K562 (cell line): ENCODE results near the gene AQP6. TPM values are rescaled to one million over a fixed set of nuclear protein-coding genes. Genes with fewer than 3 reads are reported as not detected.
A peak's percentile ranks its signal among the peaks of the same experiment; 100 is the strongest.

ENCODE experiments used
- NONO ChIP-seq, 2 experiments: fragments of 200-400 bp in 1 of 2; fragments of 450-650 bp in 1 of 2; formaldehyde crosslinking in 1 of 2; IDR thresholded peaks; 2 replicates each; pipeline ENCODE4 v1.6.1; 2017; ENCODE audit warnings: low read depth in 2 of 2, mild to moderate bottlenecking in 2 of 2, moderate library complexity in 2 of 2, low read length in 1 of 2
- POLR2B ChIP-seq: fragments of 450-650 bp; IDR thresholded peaks from 2 replicates; pipeline ENCODE4 v1.6.1; 2018; ENCODE audit warnings: low read depth; ENCODE audit not compliant: partially characterized antibody
- POLR3G ChIP-seq: IDR thresholded peaks from 2 replicates; pipeline ENCODE4 v1.6.1; 2011; ENCODE audit not compliant: insufficient read length, insufficient replicate concordance; ENCODE audit errors: extremely low read depth
- RBM25 ChIP-seq: fragments of 200-400 bp; formaldehyde crosslinking; IDR thresholded peaks from 2 replicates; pipeline ENCODE4 v1.6.1; 2018; ENCODE audit warnings: low read length, low read depth, moderate library complexity; ENCODE audit not compliant: severe bottlenecking
- TFE3 ChIP-seq: fragments of 450-650 bp; formaldehyde crosslinking; IDR thresholded peaks from 2 replicates; pipeline ENCODE4 v1.4.0; 2020; ENCODE audit warnings: mild to moderate bottlenecking, mixed read lengths
- THAP7 ChIP-seq: fragments of 250-450 bp; sonication (Bioruptor Pico); IDR thresholded peaks from 2 replicates; pipeline ENCODE4 v1.5.0; 2021
- ZBTB2 ChIP-seq: fragments of 450-650 bp; IDR thresholded peaks from 2 replicates; pipeline ENCODE4 v1.6.1; 2016; ENCODE audit warnings: antibody characterized with exemption
- ZBTB40 ChIP-seq, 2 experiments: fragments of 450-650 bp in 1 of 2; sonication (generic) in 1 of 2; formaldehyde crosslinking in 1 of 2; IDR thresholded peaks; 2 replicates each; pipeline versions ENCODE4 v1.7.1 to v1.9.0; 2016 to 2022; ENCODE audit warnings: inconsistent platforms in 1 of 2, mild to moderate bottlenecking in 1 of 2, missing genetic modification reagents in 1 of 2
- ZNF146 ChIP-seq: IDR thresholded peaks from one replicate; pipeline ENCODE4 v1.6.1; 2018; ENCODE audit warnings: missing compliant biosample characterization; ENCODE audit not compliant: unreplicated experiment
- ZNF512 ChIP-seq: IDR thresholded peaks from 2 replicates; pipeline ENCODE4 v1.6.1; 2016; ENCODE audit warnings: missing genetic modification characterization, missing compliant biosample characterization
- polyA plus RNA-seq, 8 experiments: library from polyadenylated mRNA; depleted of rRNA in 4 of 8; stranded (reverse) in 5 of 8; unstranded in 3 of 8; fragments of >200 nt; fragmentation: Nextera tagmentation in 2 of 8; fragmentation: Illumina TruSeq in 1 of 8; extraction: Ambion mirVana in 2 of 8; extraction: Trizol in 1 of 8; gene quantifications; 2 replicates each; pipeline versions ENCODE4 v1.2.1 to v1.2.3, GENCODE V29; 2011 to 2014; ENCODE audit warnings: inconsistent platforms in 1 of 8, missing spikeins in 1 of 8
- total RNA-seq, 7 experiments: library from RNA; depleted of rRNA in 6 of 7; stranded (reverse); fragments of >200 nt in 6 of 7; fragmentation: Illumina TruSeq in 2 of 7; extraction: Trizol in 2 of 7; gene quantifications; 2 replicates each; pipeline versions ENCODE4 v1.2.1 to v1.2.3, GENCODE V29; 2011 to 2021; ENCODE audit warnings: low replicate concordance in 1 of 7

Gene AQP6
- total and polyA plus RNA-seq, 9 of the 15 experiments (the other 6 are each of a cell fraction or from before 2014, with no cell fraction given): 0.05 to 0.12 TPM; not detected in 7

- 0 out of 2 replicates have a peak, but pooled peaks have one; percentile 27 for TF ChIP-seq ZBTB40 (IDR thresholded peaks at IDR 0.05)
- TF ChIP-seq ZBTB40 (CRISPR knock-in tag; IDR thresholded peaks at IDR 0.05): no peak
- TF ChIP-seq TFE3: no peak
- no peak for TF ChIP-seq NONO (IDR thresholded peaks at IDR 0.05; ENCODE audit: low read depth in 2 of 2, low read length in 1 of 2)
- TF ChIP-seq THAP7 (CRISPR knock-in tag): no peak
- TF ChIP-seq ZNF146 (CRISPR knock-in tag): peak; percentile 88
- no peak for TF ChIP-seq ZBTB2
- no peak for TF ChIP-seq ZNF512 (tag)
- no peak for TF ChIP-seq POLR3G
- TF ChIP-seq RBM25: peak; percentile 48
- TF ChIP-seq POLR2B: no peak
Measured at GRCh38 chr12:50024227-50024626, 51.5 kb downstream of the AQP6 start (continued).
